HepG2 (cell line): ENCODE measurements around the gene PHKA1. TPM values are rescaled to one million over a fixed set of nuclear protein-coding genes. Genes with fewer than 3 reads are reported as not detected.

Experiments
- FOSL2 ChIP-seq: sonication (generic); formaldehyde crosslinking; IDR thresholded peaks from 2 replicates; pipeline ENCODE4 v1.4.0; 2020; ENCODE audit warnings: missing genetic modification reagents
- JARID2 ChIP-seq: sonication (generic); formaldehyde crosslinking; IDR thresholded peaks from 2 replicates; pipeline ENCODE4 v1.8.1; 2023; ENCODE audit warnings: missing genetic modification reagents, inconsistent platforms; ENCODE audit not compliant: insufficient replicate concordance
- TBP ChIP-seq: sonication (generic); formaldehyde crosslinking; IDR thresholded peaks from 2 replicates; pipeline ENCODE4 v1.5.0; 2020; ENCODE audit warnings: missing genetic modification reagents
- polyA plus RNA-seq, 8 experiments: library from polyadenylated mRNA; depleted of rRNA in 3 of 8; stranded (reverse) in 7 of 8; unstranded in 1 of 8; fragments of >200 nt; fragmentation: Illumina TruSeq in 4 of 8; extraction: Trizol in 4 of 8; gene quantifications; 2 replicates each; pipeline versions ENCODE4 v1.2.1 to v1.2.3, GENCODE V29; 2011 to 2016; ENCODE audit warnings: low read depth in 4 of 8, missing spikeins in 1 of 8, mixed read lengths in 1 of 8; ENCODE audit not compliant: insufficient read depth in 1 of 8
- total RNA-seq, 5 experiments: library from RNA; depleted of rRNA; stranded (reverse); fragments of >200 nt; fragmentation: Illumina TruSeq; extraction: Trizol; gene quantifications; 2 replicates each; pipeline ENCODE4 v1.2.3, GENCODE V29; 2016; ENCODE audit warnings: low read depth in 1 of 5
- TF ChIP-seq, protein P1 (sequence below): sonication (generic); formaldehyde crosslinking; IDR thresholded peaks from 2 replicates; pipeline ENCODE4 v1.5.0; 2020; ENCODE audit warnings: mild to moderate bottlenecking, missing genetic modification reagents
- TF ChIP-seq, protein P2 (sequence below): sonication (generic); formaldehyde crosslinking; IDR thresholded peaks from 2 replicates; pipeline ENCODE4 v1.4.0; 2020; ENCODE audit warnings: missing genetic modification reagents

PHKA1 gene
- total and polyA plus RNA-seq, 2 of the 13 experiments (the other 11 are each of a cell fraction or from before 2014, with no cell fraction given): 5.4 to 6.6 TPM

- TF ChIP-seq, protein P1, sequence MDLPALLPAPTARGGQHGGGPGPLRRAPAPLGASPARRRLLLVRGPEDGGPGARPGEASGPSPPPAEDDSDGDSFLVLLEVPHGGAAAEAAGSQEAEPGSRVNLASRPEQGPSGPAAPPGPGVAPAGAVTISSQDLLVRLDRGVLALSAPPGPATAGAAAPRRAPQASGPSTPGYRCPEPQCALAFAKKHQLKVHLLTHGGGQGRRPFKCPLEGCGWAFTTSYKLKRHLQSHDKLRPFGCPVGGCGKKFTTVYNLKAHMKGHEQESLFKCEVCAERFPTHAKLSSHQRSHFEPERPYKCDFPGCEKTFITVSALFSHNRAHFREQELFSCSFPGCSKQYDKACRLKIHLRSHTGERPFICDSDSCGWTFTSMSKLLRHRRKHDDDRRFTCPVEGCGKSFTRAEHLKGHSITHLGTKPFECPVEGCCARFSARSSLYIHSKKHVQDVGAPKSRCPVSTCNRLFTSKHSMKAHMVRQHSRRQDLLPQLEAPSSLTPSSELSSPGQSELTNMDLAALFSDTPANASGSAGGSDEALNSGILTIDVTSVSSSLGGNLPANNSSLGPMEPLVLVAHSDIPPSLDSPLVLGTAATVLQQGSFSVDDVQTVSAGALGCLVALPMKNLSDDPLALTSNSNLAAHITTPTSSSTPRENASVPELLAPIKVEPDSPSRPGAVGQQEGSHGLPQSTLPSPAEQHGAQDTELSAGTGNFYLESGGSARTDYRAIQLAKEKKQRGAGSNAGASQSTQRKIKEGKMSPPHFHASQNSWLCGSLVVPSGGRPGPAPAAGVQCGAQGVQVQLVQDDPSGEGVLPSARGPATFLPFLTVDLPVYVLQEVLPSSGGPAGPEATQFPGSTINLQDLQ (CRISPR knock-in tag): no peak
- no peak for TF ChIP-seq TBP (CRISPR knock-in tag)
- TF ChIP-seq, protein P2, sequence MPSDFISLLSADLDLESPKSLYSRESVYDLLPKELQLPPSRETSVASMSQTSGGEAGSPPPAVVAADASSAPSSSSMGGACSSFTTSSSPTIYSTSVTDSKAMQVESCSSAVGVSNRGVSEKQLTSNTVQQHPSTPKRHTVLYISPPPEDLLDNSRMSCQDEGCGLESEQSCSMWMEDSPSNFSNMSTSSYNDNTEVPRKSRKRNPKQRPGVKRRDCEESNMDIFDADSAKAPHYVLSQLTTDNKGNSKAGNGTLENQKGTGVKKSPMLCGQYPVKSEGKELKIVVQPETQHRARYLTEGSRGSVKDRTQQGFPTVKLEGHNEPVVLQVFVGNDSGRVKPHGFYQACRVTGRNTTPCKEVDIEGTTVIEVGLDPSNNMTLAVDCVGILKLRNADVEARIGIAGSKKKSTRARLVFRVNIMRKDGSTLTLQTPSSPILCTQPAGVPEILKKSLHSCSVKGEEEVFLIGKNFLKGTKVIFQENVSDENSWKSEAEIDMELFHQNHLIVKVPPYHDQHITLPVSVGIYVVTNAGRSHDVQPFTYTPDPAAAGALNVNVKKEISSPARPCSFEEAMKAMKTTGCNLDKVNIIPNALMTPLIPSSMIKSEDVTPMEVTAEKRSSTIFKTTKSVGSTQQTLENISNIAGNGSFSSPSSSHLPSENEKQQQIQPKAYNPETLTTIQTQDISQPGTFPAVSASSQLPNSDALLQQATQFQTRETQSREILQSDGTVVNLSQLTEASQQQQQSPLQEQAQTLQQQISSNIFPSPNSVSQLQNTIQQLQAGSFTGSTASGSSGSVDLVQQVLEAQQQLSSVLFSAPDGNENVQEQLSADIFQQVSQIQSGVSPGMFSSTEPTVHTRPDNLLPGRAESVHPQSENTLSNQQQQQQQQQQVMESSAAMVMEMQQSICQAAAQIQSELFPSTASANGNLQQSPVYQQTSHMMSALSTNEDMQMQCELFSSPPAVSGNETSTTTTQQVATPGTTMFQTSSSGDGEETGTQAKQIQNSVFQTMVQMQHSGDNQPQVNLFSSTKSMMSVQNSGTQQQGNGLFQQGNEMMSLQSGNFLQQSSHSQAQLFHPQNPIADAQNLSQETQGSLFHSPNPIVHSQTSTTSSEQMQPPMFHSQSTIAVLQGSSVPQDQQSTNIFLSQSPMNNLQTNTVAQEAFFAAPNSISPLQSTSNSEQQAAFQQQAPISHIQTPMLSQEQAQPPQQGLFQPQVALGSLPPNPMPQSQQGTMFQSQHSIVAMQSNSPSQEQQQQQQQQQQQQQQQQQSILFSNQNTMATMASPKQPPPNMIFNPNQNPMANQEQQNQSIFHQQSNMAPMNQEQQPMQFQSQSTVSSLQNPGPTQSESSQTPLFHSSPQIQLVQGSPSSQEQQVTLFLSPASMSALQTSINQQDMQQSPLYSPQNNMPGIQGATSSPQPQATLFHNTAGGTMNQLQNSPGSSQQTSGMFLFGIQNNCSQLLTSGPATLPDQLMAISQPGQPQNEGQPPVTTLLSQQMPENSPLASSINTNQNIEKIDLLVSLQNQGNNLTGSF (CRISPR knock-in tag): no peak
- TF ChIP-seq FOSL2 (CRISPR knock-in tag): no peak
- no peak for TF ChIP-seq JARID2 (CRISPR knock-in tag)
These were observed 78.2 kb downstream of the PHKA1 start (continued) for GRCh38 chrX:72635930-72636329.
